CMK (cell line): ENCODE data around the gene SYNPO2L.

ENCODE experiments used
- DNase-seq: peaks from one replicate; pipeline ENCODE4 v3.0.0-alpha.2; 2010; ENCODE audit warnings: low read depth

The SYNPO2L gene

GRCh38 chr10:73649876-73650536 is 5.8 kb downstream of the SYNPO2L start:
- DNase-seq = no peak

- DNase-seq = no peak
Observed at GRCh38 chr10:73648975-73649829, 6.6 kb downstream of the SYNPO2L start.

GRCh38 chr10:73647875-73648651 is 7.8 kb downstream of the SYNPO2L start:
- DNase-seq = no peak

- no peak for DNase-seq
Observed at GRCh38 chr10:73647211-73647874, 8.5 kb downstream of the SYNPO2L start.

GRCh38 chr10:73646598-73647041 is 9.2 kb downstream of the SYNPO2L start:
- DNase-seq = no peak

- no peak for DNase-seq
Observed at GRCh38 chr10:73645251-73645650, 10.6 kb downstream of the SYNPO2L start.

GRCh38 chr10:73644767-73645166 is 11.1 kb downstream of the SYNPO2L start:
- DNase-seq = no peak

- no peak for DNase-seq
Observed at GRCh38 chr10:73644015-73644743, 11.7 kb downstream of the SYNPO2L start.

- no peak for DNase-seq
Observed at GRCh38 chr10:73643362-73643761, 12.5 kb downstream of the SYNPO2L start.

GRCh38 chr10:73641328-73642060 is 14.3 kb downstream of the SYNPO2L start, which contains the start of gene MYOZ1:
TSS of gene MYOZ1 (minus strand) at chr10:73641474. CDS start at chr10:73640017, 1,457 bp downstream.
- DNase-seq = no peak

GRCh38 chr10:73639286-73639685 is 16.5 kb downstream of the SYNPO2L start:
- DNase-seq = no peak

- no peak for DNase-seq
Observed at GRCh38 chr10:73635781-73636180, 20.0 kb downstream of the SYNPO2L start.

- no peak for DNase-seq
Observed at GRCh38 chr10:73634421-73634820, 21.4 kb downstream of the SYNPO2L start.

GRCh38 chr10:73629165-73629564 is 26.7 kb downstream of the SYNPO2L start:
- no peak for DNase-seq

- DNase-seq = no peak
Observed at GRCh38 chr10:73628405-73628804, 27.4 kb downstream of the SYNPO2L start.

- DNase-seq = no peak
Observed at GRCh38 chr10:73627300-73627699, 28.5 kb downstream of the SYNPO2L start.

GRCh38 chr10:73625884-73626752 is 29.7 kb downstream of the SYNPO2L start:
- peak; percentile 90 for DNase-seq

- DNase-seq = peak; percentile 5
Observed at GRCh38 chr10:73625004-73625883, 30.6 kb downstream of the SYNPO2L start.
